GM10266 (cell line): ENCODE data around the gene TAS2R38.

Experiments used
- DNase-seq: peaks from one replicate; pipeline ENCODE4 v3.0.0; 2012; ENCODE audit errors: extremely low spot score
- CTCF ChIP-seq: IDR thresholded peaks from 2 replicates; pipeline ENCODE4 v1.5.1; 2012; ENCODE audit warnings: mild to moderate bottlenecking, low read depth; ENCODE audit not compliant: control insufficient read depth, insufficient read depth; ENCODE audit errors: missing control alignments

TAS2R38 gene

GRCh38 chr7:141930211-141930610, 43.4 kb downstream of the TAS2R38 start:
- no peak for DNase-seq
- no peak for TF ChIP-seq CTCF

GRCh38 chr7:141928845-141929195, 44.8 kb downstream of the TAS2R38 start:
- no peak for DNase-seq
- no peak for TF ChIP-seq CTCF

- no peak for TF ChIP-seq CTCF
- no peak for DNase-seq
Measured at GRCh38 chr7:141928146-141928844, 45.3 kb downstream of the TAS2R38 start.
